H7 (cell line): ENCODE measurements around the gene MLYCD. TPM values are rescaled to one million over a fixed set of nuclear protein-coding genes. Genes with fewer than 3 reads are reported as not detected.
A peak's percentile ranks its signal among the peaks of the same experiment; 100 is the strongest.

Experiments
- DNase-seq: peaks from one replicate; pipeline ENCODE4 v3.0.0; 2012
- H3K27me3 ChIP-seq: 2 replicates; pipeline ENCODE4 v1.6.0; 2011; ENCODE audit warnings: mild to moderate bottlenecking, low read length; ENCODE audit not compliant: control insufficient read depth, insufficient read depth
- H3K36me3 ChIP-seq: replicated peaks from 2 replicates; pipeline ENCODE4 v1.5.1; 2011; ENCODE audit warnings: low read length; ENCODE audit not compliant: control insufficient read depth, insufficient read depth
- H3K4me3 ChIP-seq: 2 replicates; pipeline ENCODE4 v1.5.1; 2011; ENCODE audit warnings: low read depth, mild to moderate bottlenecking, control low read depth, low read length, moderate library complexity; ENCODE audit not compliant: insufficient read depth
- total RNA-seq: library from RNA; depleted of rRNA; stranded (reverse); fragments of >200 nt; shearing (Covaris generic); gene quantifications from 2 replicates; pipeline ENCODE4 v1.2.3, GENCODE V29; 2014; rRNA removed

Gene MLYCD
- total RNA-seq, 1 experiment from 2014 or later, result 2.3 TPM

DNA sequence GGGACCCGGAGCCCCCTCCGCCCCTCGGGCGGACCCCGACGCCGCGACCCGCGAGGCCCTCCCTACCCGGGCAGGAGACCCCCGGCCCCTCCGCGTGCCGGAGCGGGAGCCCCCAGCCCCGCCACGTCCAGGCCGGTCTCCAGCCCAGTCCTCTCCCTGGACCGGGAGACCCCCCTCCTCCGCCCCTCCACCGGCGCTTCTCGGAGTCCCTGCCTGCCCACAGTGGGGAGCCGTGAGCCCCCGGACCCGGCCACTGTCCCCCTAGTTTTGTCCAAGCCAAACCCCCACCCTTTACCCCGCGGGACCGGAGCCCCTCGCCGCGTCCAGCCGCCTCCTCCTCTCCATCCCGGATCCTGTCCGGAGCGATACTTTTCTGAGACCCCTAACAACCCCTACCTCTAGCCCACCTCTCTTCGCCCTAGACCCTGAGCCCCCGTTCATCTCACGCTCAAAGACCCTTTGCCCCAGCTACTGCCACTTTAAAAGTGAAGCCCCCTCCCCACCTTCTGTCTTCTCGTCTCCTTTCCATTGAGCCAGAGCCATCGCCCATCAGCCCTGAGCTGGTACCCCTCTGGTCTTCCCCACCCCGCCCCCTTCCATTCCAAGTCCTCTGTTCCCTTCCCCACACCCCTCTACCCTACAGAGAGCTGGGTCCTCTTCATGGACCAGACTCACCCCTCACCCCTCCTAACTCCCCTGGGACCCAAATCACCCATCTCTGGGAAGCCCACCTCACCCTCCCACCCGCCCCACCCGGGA lies 70.2 kb downstream of the MLYCD start:
- DNase-seq, result peak; percentile 88
- peak overlapping the region; percentile 38 for H3K4me3 ChIP-seq

DNA sequence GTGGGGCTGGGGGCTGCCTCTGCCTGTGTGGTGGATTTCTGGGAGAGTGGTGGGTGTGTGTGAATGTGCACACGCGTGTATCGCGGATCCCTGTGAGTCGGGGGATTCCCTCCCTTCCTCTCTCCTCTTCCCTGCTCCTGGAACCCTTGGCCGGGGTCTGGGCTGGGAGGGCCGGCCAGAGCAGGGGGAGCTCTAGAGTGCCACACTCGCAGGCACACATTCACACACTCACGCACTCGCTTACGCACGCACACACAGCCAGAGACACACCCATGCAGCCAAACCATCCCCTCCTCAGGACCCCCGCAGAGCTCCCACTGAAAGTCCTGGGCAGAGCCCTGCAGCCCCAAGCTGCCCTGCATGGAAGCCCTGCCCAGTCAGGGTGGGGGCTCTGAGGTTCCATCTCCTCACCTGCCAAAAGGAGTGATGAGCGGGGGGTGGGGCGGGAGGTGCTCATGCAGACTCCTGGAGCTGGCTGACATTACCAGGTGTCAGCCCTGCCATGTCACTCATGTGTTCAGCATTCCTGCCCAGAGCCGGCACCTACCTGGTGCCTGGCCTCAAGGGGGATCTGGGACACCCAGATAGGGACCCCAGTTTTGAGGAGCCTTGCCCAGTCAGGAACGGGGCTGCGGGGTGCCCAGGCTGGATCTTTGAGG lies 71.0 kb downstream of the MLYCD start:
- Histone ChIP-seq H3K4me3 (no peak overlapping the region), H3K27me3 (peaks cover 11% of the 10 kb centered on the region), H3K36me3 (no peaks in the 10 kb centered on the region)
- DNase-seq, result peak; percentile 80

More for the DNA sequence above, 70.2 kb downstream of the MLYCD start:
- Histone ChIP-seq H3K36me3 (no peaks in the 10 kb centered on the region), H3K27me3 (peaks cover 11% of the 10 kb centered on the region)

DNA sequence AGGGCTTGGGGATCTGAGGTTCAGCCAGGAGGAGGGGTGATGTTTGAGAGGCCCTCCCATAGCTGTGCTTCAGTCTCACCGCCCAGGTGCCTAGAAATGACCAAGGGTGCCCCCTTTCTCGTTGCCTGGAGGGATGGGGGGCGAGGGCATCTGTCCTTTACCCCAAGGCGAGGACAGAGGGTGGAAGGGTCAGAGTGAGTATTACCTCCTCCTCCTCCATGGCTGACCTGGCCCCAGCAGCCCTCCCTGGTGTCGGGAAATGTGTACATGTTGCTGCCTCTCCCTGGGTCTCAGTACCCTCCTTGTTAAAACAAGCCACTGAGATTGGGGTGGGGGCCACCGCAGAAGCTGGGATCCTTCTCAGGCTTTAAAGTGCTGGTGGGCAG lies 71.5 kb downstream of the MLYCD start:
- no peak overlapping the region for H3K4me3 ChIP-seq
- H3K27me3 ChIP-seq, result peaks cover 11% of the 10 kb centered on the region
- no peak for DNase-seq
- no peaks in the 10 kb centered on the region for H3K36me3 ChIP-seq

DNA sequence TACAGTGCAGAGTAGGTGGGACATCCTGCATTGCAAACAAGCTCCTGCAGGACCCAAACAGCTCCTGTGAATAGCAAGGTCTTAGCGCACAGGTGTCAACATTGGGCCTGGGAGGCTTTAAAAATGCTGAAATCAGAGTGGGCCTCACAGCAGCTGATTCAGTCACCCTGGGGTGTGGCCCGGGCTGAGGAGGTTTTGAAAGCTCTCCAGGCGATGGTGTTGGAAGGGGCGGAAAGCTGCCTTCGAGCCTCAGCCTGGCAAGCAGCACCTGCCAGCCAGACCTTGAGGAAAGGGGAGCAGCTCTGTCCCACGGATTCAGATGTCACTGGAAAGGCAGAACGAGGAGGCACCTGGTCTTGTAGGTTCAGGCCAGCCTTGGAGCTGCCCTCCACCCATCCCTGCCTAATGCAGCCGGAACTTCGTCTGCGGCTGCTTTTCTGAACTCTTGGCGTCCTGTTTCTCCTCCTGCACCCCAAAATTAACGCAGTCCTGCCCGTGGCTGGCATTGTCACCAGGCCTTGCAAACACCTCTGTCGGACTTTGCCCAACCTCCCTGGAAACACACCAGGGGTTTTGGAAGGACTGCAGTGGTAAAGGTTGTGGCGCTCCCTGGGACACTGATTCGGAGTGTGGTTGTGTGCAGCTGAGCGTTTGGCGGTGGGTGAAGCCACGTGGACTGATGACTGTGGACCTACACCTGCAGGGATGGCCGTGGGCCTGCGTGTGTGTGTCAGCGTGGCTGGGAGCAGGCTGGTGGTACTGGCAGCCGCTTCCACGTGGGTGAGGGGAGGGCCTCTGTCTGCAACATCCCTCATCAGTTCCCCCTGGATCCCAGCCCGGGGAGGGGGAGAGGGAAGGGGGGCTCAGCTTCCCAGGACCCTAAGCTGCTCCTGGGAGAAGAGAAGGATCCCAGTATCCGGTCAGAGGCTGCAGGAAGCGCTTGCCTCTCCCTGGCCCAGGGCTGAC lies 72.5 kb downstream of the MLYCD start:
- Histone ChIP-seq H3K4me3 (no peak overlapping the region), H3K27me3 (peaks cover 11% of the 10 kb centered on the region), H3K36me3 (no peaks in the 10 kb centered on the region)
- peak; percentile 69 for DNase-seq

DNA sequence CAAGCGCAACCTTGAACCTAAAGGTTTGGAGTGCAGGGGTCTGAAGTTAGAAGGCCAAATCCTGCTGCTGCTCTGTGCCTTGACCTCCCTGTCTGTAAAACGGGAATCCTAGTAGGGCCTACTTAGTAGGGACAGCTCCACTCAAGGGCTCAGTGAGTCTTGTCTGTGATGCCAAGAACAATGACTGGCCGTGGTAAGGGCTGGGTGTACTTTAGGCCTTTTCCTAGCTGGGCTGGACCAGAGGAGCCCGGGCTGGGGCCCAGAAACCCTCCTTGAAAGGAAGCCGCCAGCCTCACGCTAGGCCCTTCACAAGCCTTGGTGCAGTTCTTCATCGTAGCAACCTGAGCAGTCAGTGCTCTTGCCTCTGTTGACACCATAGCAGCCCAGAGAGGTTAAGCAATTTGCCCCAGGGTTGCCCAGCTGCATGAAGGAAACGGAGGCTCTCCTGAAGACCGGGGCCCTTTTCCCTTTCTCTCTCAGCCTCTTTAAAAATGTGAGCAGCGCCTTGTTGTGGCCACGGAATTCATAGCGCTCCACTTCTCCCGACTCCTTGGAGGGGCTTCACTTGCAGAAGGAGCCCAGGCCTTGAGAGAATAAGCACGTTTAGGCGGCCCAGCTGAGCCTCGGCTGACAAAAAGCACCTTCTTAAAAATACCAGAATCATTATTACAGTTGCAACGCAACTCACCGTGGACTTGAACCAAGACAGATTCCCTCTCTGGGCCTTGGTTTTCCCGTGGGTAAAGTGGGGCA lies 73.5 kb downstream of the MLYCD start:
- Histone ChIP-seq H3K36me3 (no peaks in the 10 kb centered on the region), H3K4me3 (no peak overlapping the region), H3K27me3 (peaks cover 11% of the 10 kb centered on the region)
- DNase-seq, result peak; percentile 67

DNA sequence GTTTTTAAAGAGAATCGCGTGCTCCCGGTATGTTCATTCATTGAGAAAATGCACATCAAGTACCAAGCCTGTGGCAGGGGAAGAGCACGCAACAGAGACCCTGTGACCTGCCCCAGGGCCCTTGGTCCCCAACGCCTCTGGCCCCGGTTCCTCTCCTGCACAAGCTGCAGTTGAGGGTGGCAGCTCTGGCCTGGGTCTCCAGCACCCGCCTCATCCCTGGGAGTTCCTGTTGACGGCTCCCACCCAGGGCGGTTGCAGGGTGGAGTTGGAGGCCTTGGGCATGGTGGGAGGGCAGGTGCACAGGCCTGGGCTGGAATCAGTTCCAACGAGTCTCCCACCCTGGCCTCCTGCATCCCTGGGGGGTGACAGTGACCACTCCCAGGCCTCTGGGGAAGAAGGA lies 74.2 kb downstream of the MLYCD start:
- Histone ChIP-seq H3K27me3 (peaks cover 11% of the 10 kb centered on the region), H3K4me3 (no peak overlapping the region), H3K36me3 (no peaks in the 10 kb centered on the region)
- no peak for DNase-seq

DNA sequence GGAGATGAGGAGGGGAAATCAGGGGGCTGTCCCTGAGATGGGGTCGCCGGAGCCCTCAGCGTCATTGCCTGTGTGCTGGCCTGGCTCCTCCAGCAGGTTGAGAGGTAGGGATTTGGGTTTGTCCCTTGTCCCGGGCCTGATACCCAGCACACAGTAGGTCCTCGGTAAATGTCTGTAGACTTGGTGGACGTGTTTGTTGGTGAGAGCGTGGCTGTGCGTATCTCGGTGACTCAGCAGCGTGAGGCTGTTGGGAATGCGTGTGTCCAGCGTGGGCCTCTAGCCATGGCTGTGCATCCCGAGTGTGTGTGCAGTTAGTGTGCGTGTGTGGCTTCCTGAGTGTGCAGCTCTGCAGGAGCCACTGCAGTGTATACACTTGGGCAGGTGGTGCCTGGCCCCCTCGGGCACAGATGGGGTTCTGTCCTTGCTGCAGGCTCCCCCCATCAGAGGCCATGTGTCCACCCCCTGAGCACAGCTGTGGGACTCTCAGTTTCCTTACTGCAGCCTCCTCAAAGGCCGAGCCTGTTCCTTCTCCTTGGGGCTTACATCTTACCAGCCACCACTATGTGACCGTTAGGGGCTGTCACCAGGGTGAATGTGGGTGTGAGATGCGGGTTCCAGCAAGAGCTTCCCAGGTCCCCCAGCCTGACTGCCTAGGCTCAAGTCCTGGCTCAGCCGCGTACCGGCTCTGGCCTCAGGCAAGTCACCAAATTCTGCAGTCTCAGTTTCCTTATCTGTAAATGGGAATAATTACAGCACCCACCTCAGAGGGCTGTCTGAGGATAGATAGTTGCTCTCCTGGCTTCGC lies 74.9 kb downstream of the MLYCD start:
- Histone ChIP-seq H3K36me3 (no peaks in the 10 kb centered on the region), H3K4me3 (no peak overlapping the region), H3K27me3 (peaks cover 10% of the 10 kb centered on the region)
- DNase-seq, result no peak

DNA sequence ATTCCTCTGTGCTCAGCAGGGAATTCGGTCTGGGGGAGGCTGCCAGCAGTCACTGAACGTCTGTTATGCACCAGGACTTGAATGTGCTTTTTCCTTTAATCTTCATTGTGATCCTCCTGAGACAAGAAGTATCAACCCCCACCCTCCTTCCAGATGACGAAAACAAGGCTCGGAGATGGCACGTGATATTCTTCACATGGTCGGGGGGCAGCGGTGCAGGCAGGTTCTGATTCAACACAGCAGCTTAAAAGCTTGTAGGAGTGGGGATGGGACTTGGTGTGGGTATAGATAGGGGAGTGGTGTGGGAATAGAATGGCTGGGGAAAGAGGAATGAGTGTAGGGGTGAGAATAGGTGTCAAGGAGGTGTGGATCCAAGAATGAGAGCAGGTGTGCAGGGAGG lies 75.6 kb downstream of the MLYCD start:
- Histone ChIP-seq H3K27me3 (peaks cover 4% of the 10 kb centered on the region), H3K4me3 (no peak overlapping the region), H3K36me3 (peaks cover 1% of the 10 kb centered on the region; the same call in 1 of the 2 replicates)
- no peak for DNase-seq

DNA sequence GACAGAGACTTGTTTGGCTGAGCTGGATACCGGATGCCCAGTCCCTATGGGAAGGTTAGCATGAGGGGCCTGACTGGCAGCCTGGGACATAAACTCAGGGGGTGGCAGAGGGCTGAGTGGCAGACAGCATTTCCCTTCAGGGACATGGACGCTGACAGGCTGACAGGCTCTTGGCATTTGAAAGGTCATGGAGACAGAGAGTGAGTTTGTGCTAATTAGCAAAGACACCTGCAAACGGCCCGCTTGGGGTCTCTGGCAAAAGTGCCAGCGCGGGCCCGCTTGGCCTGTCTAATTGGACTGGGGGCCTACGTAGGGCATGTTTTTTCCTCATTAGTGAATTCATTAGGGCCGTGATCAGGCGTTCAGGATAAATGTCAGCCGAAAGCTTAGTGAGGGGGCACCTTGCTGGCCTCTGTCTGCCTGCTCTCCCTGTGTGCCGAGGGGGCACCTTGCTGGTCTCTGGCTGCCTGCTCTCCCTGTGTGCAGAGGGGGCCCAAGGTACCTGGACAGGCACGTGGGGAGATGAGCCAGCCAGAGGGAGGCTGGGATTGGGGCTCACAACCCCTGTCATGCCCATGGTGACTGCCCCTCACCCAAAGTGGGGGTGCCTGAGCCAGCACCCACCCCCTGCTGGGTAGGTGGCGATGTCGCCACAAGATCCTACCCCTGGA lies 76.8 kb downstream of the MLYCD start:
- no peak for DNase-seq
- Histone ChIP-seq H3K4me3 (no peak overlapping the region), H3K27me3 (no peaks in the 10 kb centered on the region), H3K36me3 (peaks cover 1% of the 10 kb centered on the region; the same call in 1 of the 2 replicates)

Other genes with a start within 250 kb of the MLYCD start
- 104 and 124 TPM in 2 replicates for gene HSBP1, start 91.1 kb upstream of the MLYCD start, total RNA-seq
- gene OSGIN1, start 54.1 kb downstream of the MLYCD start, total RNA-seq, result 1.3 and 1.6 TPM in 2 replicates
- 0.55 and 1.2 TPM in 2 replicates for gene NECAB2, start 69.1 kb downstream of the MLYCD start, total RNA-seq
- gene SLC38A8, start 143.7 kb downstream of the MLYCD start, total RNA-seq, result not detected in 2 replicates
- 32.3 and 34.4 TPM in 2 replicates for gene MBTPS1, start 217.8 kb downstream of the MLYCD start, total RNA-seq
- 44.5 and 53.5 TPM in 2 replicates for gene HSDL1, start 246.1 kb downstream of the MLYCD start, total RNA-seq
- 0.07 TPM in 1 of 2 replicates, not detected in the other for gene DNAAF1, start 246.2 kb downstream of the MLYCD start, total RNA-seq